ENCODE measurements around the gene TLE5.

GRCh38 chr19:3094601-3095440, 32.5 kb upstream of the TLE5 start:
- TF ChIP-seq CTCF (IDR thresholded peaks at IDR 0.05) (no peak), POLR2A (IDR thresholded peaks at IDR 0.05) (no peak)
